Transverse colon (tissue), 4 donors: ENCODE measurements around the gene METTL1.

Experiments used
- CTCF ChIP-seq, 5 experiments: fragments of 200-600 bp in 3 of 5; fragments of 450-650 bp in 2 of 5; sonication (generic) in 3 of 5; IDR thresholded peaks; 1 replicate in 2 of 5; 2 replicates in 3 of 5; pipeline ENCODE4 v1.5.1; 2016 to 2017; ENCODE audit warnings: antibody characterized with exemption in 5 of 5, inconsistent platforms in 3 of 5, mild to moderate bottlenecking in 2 of 5, moderate library complexity in 1 of 5
- EP300 ChIP-seq: sonication (generic); formaldehyde crosslinking; IDR thresholded peaks from one replicate; pipeline ENCODE4 v1.6.1; 2017; ENCODE audit warnings: antibody characterized with exemption, low read depth
- POLR2A ChIP-seq: fragments of 450-650 bp; IDR thresholded peaks from one replicate; pipeline ENCODE4 v1.6.1; 2016; ENCODE audit warnings: antibody characterized with exemption, mild to moderate bottlenecking, moderate library complexity
- POLR2AphosphoS5 ChIP-seq, 3 donors: sonication (generic); formaldehyde crosslinking; IDR thresholded peaks; one replicate each; pipeline ENCODE4 v1.6.1; 2016; ENCODE audit warnings: antibody characterized with exemption in 3 of 3

GRCh38 chr12:57802607-57803006, 30.7 kb upstream of the METTL1 start:
- TF ChIP-seq CTCF (IDR thresholded peaks at IDR 0.05): no peak
- no peak for TF ChIP-seq POLR2A
- no peak for TF ChIP-seq POLR2AphosphoS5 (IDR thresholded peaks at IDR 0.05)
- no peak for TF ChIP-seq EP300
